Activated naive CD8-positive, alpha-beta T cell treated with anti-CD3 and anti-CD28 coated beads, Interleukin-2, amount 50 U/mL, for 24 hours (primary cell): ENCODE data around the gene MAN1B1.
"Not testable (repeated sequence)": the region's sequence is repeated elsewhere in the genome, so short reads cannot be mapped to it uniquely, and the experiment has no call there.

ENCODE experiments used
- ATAC-seq: fragments of 150-1000 bp; cut with Tn5 transposase; one replicate; pipeline ENCODE4 v1.10.0; 2021
- DNase-seq: peaks from one replicate; pipeline ENCODE4 v3.0.0; 2021
- H3K27ac Mint-ChIP-seq: one replicate; pipeline ENCODE4 v1.8.0; 2021; ENCODE audit warnings: mild to moderate bottlenecking, mixed read lengths
- H3K27me3 Mint-ChIP-seq: one replicate; pipeline ENCODE4 v1.8.0; 2021; ENCODE audit warnings: mixed read lengths
- H3K36me3 Mint-ChIP-seq: one replicate; pipeline ENCODE4 v1.8.0; 2021; ENCODE audit warnings: low read depth, mixed read lengths
- H3K4me1 Mint-ChIP-seq: one replicate; pipeline ENCODE4 v1.8.0; 2021; ENCODE audit warnings: mixed read lengths
- H3K4me3 Mint-ChIP-seq: one replicate; pipeline ENCODE4 v1.8.0; 2021; ENCODE audit warnings: mild to moderate bottlenecking, moderate library complexity, mixed read lengths
- H3K9me3 Mint-ChIP-seq: one replicate; pipeline ENCODE4 v1.8.0; 2021; ENCODE audit warnings: mixed read lengths

MAN1B1 gene

DNA sequence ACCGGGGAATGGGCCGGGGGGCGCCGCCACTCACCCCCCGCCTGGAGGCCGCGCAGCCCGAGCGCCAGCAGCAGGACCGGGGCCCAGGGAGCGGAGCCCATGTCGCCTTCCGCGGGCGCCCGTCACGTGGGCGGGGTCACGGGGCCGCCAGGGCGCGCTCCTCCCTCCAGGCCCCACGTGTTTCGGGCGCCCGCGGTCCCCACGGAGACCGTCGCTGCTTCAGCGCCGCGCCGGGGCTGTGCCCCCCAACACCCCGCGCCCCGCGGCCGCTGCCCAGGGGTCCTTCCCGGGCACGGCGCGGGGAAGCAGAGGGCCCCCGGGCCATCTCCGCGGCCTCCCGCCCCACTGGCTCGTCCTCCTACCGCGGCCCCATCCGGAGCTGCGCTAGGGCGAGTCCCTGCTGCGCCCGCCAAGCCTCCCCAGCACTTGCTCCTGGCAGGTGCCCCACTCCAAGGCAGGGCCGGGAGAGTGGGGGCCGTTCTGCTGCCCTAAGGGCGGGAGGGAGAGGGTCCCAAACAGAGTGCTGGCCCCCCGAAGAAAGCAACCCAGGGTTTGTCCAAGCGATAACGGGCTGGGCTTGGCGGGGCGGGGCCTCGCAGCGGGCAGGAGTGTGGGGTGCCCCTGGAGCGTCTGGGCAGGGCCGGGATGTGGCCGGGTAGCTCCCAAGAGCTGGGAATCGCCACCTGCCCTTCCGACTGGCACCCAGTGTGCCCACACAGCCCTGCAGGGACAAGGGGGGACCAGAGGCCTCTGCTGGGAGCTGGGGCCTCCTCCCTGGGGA, 28.0 kb downstream of the MAN1B1 start, which contains the start of gene DPP7:
DPP7 (minus strand) TSS at position 121 of the 781 bp plus-strand sequence; CDS start at position 101, 20 bp downstream.
- ATAC-seq (peak; percentile 84), DNase-seq (peak; percentile 85)
- H3K36me3 Mint-ChIP-seq = peaks cover 5% of the 10 kb centered on the region
- peak within 1 kb of the TSS; percentile 70 for H3K27ac Mint-ChIP-seq
- H3K9me3 Mint-ChIP-seq = no peaks in the 10 kb centered on the region
- H3K27me3 Mint-ChIP-seq = no peaks in the 10 kb centered on the region
- peaks cover 16% of the 10 kb centered on the region for H3K4me1 Mint-ChIP-seq
- H3K4me3 Mint-ChIP-seq = peak within 1 kb of the TSS; percentile 78

DNA sequence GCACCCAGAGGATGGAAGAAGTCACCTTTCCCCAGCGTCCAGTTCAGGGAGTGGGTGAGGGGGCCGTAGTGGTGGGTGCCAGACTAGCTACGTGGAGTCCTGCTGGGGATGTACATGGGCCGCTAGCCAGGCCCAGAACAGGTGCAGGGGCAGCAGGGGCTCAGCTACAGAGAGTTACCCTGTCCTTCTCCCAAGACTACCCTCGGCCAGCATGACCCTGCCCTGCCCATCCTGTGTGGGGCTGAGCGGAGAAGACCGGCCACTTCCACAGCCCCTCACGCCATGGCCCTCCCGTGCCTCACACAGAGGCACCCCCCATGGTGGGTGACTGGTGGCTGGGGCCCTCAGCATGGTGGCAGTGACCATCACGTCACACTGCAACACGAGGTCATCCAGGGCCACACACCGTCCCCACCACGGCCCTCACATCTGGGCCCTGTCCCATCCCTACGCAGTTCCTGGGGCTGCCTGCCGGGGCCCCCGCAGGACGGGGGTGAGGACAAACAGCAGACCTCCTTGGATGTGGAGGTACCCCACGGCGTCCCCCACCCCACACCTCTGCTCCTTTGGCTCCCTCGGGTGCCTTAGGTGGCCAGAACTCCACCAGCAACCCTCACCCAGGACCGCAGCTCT, 28.7 kb downstream of the MAN1B1 start:
- no peaks in the 10 kb centered on the region for H3K27me3 Mint-ChIP-seq
- DNase-seq = no peak
- H3K9me3 Mint-ChIP-seq = no peaks in the 10 kb centered on the region
- no peak overlapping the region for H3K27ac Mint-ChIP-seq
- H3K36me3 Mint-ChIP-seq = peaks cover 5% of the 10 kb centered on the region
- H3K4me1 Mint-ChIP-seq = peaks cover 16% of the 10 kb centered on the region
- ATAC-seq = no peak
- H3K4me3 Mint-ChIP-seq = peak overlapping the region; percentile 21

GRCh38 chr9:137116027-137116507, 29.3 kb downstream of the MAN1B1 start:
- Mint-ChIP-seq H3K27ac (no peak overlapping the region), H3K9me3 (no peaks in the 10 kb centered on the region), H3K36me3 (peaks cover 2% of the 10 kb centered on the region), H3K27me3 (no peaks in the 10 kb centered on the region), H3K4me1 (peaks cover 16% of the 10 kb centered on the region), H3K4me3 (no peak overlapping the region)
- no peak for DNase-seq
- ATAC-seq = no peak

- no peaks in the 10 kb centered on the region for H3K27me3 Mint-ChIP-seq
- no peak overlapping the region for H3K27ac Mint-ChIP-seq
- DNase-seq (no peak), ATAC-seq (no peak)
- peaks cover 18% of the 10 kb centered on the region for H3K4me1 Mint-ChIP-seq
- H3K9me3 Mint-ChIP-seq = no peaks in the 10 kb centered on the region
- H3K4me3 Mint-ChIP-seq = no peak overlapping the region
- peaks cover 2% of the 10 kb centered on the region for H3K36me3 Mint-ChIP-seq
Measured at GRCh38 chr9:137116728-137117127, 29.9 kb downstream of the MAN1B1 start.

DNA sequence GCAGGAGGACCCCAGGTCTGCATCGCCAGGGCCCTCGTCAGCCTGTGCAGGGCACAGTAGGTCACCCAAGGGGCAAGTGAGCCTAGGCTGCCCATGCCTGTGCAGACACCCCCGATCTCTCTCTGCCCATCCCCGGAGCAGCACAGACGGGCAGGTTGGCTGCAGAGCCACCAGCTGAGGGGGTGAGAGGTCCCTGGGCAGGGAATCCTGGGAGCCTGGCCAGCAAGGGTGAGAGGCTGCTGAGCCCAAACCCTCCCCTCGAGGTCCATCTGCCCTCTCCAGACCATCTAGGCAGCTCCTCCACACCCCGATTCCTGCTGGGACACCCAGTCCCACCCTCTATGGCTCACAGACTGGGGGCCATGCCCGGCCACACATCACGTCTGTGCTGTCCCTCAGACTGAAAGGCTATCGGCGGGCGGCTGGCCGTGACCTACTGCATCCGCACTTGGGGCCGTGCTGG, 30.5 kb downstream of the MAN1B1 start:
- no peak for ATAC-seq
- peaks cover 2% of the 10 kb centered on the region for H3K36me3 Mint-ChIP-seq
- peaks cover 23% of the 10 kb centered on the region for H3K4me1 Mint-ChIP-seq
- no peaks in the 10 kb centered on the region for H3K9me3 Mint-ChIP-seq
- H3K27ac Mint-ChIP-seq = no peak overlapping the region
- no peaks in the 10 kb centered on the region for H3K27me3 Mint-ChIP-seq
- H3K4me3 Mint-ChIP-seq = no peak overlapping the region
- DNase-seq = no peak

GRCh38 chr9:137118092-137118603, 31.4 kb downstream of the MAN1B1 start:
- H3K4me1 Mint-ChIP-seq = peaks cover 25% of the 10 kb centered on the region
- ATAC-seq, DNase-seq, H3K4me3 Mint-ChIP-seq, H3K9me3 Mint-ChIP-seq, H3K27ac Mint-ChIP-seq, H3K27me3 Mint-ChIP-seq, H3K36me3 Mint-ChIP-seq: not testable (repeated sequence)

- H3K4me3 Mint-ChIP-seq, H3K27me3 Mint-ChIP-seq, H3K27ac Mint-ChIP-seq: not testable (repeated sequence)
Measured at GRCh38 chr9:137121927-137122795, 35.4 kb downstream of the MAN1B1 start.

GRCh38 chr9:137122796-137123467, 36.1 kb downstream of the MAN1B1 start:
- H3K4me3 Mint-ChIP-seq, DNase-seq, H3K36me3 Mint-ChIP-seq, H3K27me3 Mint-ChIP-seq, ATAC-seq, H3K9me3 Mint-ChIP-seq, H3K27ac Mint-ChIP-seq: not testable (repeated sequence)
- H3K4me1 Mint-ChIP-seq = peaks cover 42% of the 10 kb centered on the region

More at GRCh38 chr9:137121927-137122795, 35.4 kb downstream of the MAN1B1 start:
- ATAC-seq, DNase-seq, H3K9me3 Mint-ChIP-seq, H3K36me3 Mint-ChIP-seq: not testable (repeated sequence)
- H3K4me1 Mint-ChIP-seq = peaks cover 37% of the 10 kb centered on the region

DNA sequence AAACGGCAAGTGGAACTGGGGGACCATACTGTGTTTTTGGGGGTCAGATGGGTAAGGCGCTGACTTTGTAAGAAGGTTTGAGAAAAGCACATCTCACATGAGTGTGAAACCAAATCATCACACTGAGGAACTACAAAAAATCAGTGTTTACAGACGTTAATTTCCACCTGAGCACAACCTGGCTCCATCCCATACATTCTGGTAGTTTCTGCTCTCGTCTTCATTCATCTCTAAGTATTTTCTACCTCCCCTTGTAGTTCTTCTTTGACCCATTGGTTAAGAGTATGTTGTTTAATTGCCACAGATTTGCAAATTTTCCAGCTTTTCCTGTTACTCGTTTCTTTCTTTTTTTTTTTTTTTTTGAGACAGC, 36.7 kb downstream of the MAN1B1 start:
- Mint-ChIP-seq H3K4me1 (peaks cover 46% of the 10 kb centered on the region), H3K36me3 (peaks cover 8% of the 10 kb centered on the region), H3K27me3 (no peaks in the 10 kb centered on the region), H3K4me3 (no peak overlapping the region), H3K27ac (no peak overlapping the region), H3K9me3 (no peaks in the 10 kb centered on the region)
- ATAC-seq (no peak), DNase-seq (no peak)

DNA sequence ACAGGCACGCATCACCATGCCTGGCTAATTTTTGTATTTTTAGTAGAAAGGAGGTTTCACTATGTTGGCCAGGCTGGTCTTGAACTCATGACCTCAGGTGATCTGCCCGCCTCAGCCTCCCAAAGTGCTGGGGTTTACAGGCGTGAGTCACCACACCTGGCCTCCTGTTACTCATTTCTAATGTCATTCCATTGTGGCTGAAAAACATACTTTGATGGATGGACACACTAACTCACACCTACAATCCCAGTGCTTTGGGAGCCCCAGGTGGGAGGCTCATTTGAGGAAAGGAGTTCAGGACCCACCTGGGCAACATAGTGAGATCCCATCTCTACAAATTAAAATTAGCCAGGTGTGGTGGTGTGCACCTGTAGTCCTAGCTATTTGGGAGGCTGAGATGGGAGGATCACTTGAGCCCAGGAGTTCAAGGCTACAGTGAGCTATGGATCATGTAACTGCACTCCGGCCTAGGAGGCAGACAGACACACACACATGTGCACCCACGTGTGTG, 37.2 kb downstream of the MAN1B1 start:
- H3K9me3 Mint-ChIP-seq, ATAC-seq, DNase-seq, H3K4me3 Mint-ChIP-seq, H3K27ac Mint-ChIP-seq, H3K27me3 Mint-ChIP-seq: not testable (repeated sequence)
- H3K36me3 Mint-ChIP-seq = peaks cover 12% of the 10 kb centered on the region
- H3K4me1 Mint-ChIP-seq = peaks cover 47% of the 10 kb centered on the region

DNA sequence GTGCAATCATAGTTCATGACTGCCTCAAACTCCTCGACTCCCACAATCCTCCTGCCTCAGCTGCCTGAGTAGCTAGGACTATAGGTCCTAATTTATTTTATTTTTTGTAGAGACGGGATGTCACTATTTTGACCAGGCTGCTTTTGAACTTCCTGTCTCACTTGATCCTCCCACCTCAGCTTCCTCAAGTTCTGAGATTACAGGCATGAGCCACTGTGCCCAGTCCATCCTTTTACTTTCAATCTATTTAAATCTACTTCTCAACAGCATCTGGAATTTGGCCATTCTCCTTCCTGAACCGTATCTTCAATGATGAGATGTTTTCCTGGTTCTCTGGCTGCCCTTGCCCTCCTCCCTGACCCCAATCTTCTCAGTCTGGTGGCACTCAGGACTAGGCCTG, 40.0 kb downstream of the MAN1B1 start:
- no peaks in the 10 kb centered on the region for H3K9me3 Mint-ChIP-seq
- ATAC-seq (no peak), DNase-seq (no peak)
- H3K27ac Mint-ChIP-seq = peak overlapping the region; percentile 91
- peaks cover 4% of the 10 kb centered on the region for H3K27me3 Mint-ChIP-seq
- H3K4me1 Mint-ChIP-seq = peaks cover 42% of the 10 kb centered on the region
- peak overlapping the region; percentile 91 for H3K4me3 Mint-ChIP-seq
- peaks cover 12% of the 10 kb centered on the region for H3K36me3 Mint-ChIP-seq

- no peaks in the 10 kb centered on the region for H3K9me3 Mint-ChIP-seq
- peaks cover 4% of the 10 kb centered on the region for H3K27me3 Mint-ChIP-seq
- H3K36me3 Mint-ChIP-seq = peaks cover 12% of the 10 kb centered on the region
- ATAC-seq = no peak
- peaks cover 35% of the 10 kb centered on the region for H3K4me1 Mint-ChIP-seq
- peak; percentile 28 for DNase-seq
- H3K4me3 Mint-ChIP-seq = peak overlapping the region; percentile 91
- H3K27ac Mint-ChIP-seq = peak overlapping the region; percentile 91
Measured at GRCh38 chr9:137127301-137128157, 40.7 kb downstream of the MAN1B1 start.
